ENCODE results near the gene SCGB2A2. TPM values are rescaled to one million over a fixed set of nuclear protein-coding genes. Genes with fewer than 3 reads are reported as not detected.

The SCGB2A2 gene
- total RNA-seq (not detected), total RNA-seq (0 to 0.04 (median 0) reads per million in 29 experiments)
- not detected for total RNA-seq (2013)

- DNase-seq (no peak), ATAC-seq (replicated peaks in 1 of 4) (no peak)
- no peaks in the 10 kb centered on the region for H3K9me3 Mint-ChIP-seq
- WGBS (ENCODE audit: insufficient coverage): 96% methylated on average over 5 of the region's 10 CpGs
- Histone ChIP-seq H3K36me3 (ENCODE audit: control insufficient read depth in 2 of 2, extremely low read depth in 1 of 2, insufficient read depth in 1 of 2, low read length in 1 of 2) (no peaks in the 10 kb centered on the region), H3K4me3 (ENCODE audit: control insufficient read depth in 1 of 2, extremely low read depth in 1 of 2, low read length in 1 of 2) (no peak within 1 kb of the TSS), H3K9me3 (no peaks in the 10 kb centered on the region), H3K4me1 (ENCODE audit: control insufficient read depth in 1 of 2, extremely low read depth in 1 of 2, insufficient read depth in 2 of 2, low read length in 2 of 2) (no peaks in the 10 kb centered on the region), H3K27ac (ENCODE audit: low read length) (no peak within 1 kb of the TSS), H3K27me3 (replicated peaks in 1 of 2; ENCODE audit: control insufficient read depth in 2 of 2, extremely low read depth in 1 of 2, insufficient read depth in 2 of 2, low read length in 1 of 2) (peaks cover 0 to 15% of the 10 kb centered on the region in 2 experiments)
- ChIA-PET POLR2A (no interaction called here), CTCF (no interaction called here)
- no peaks in the 10 kb centered on the region for H3K4me1 Mint-ChIP-seq
- peaks cover 20 to 28% of the 10 kb centered on the region in 2 donors for H3K27me3 Mint-ChIP-seq
- H3K36me3 Mint-ChIP-seq: no peaks in the 10 kb centered on the region
- H3K27ac Mint-ChIP-seq: no peak within 1 kb of the TSS
- no peak within 1 kb of the TSS for H3K4me3 Mint-ChIP-seq
Observed at GRCh38 chr11:62269654-62270278, at the start of gene SCGB2A2. SCGB2A2 (plus strand) TSS chr11:62270158; CDS start chr11:62270217, 59 bp downstream.

DNA sequence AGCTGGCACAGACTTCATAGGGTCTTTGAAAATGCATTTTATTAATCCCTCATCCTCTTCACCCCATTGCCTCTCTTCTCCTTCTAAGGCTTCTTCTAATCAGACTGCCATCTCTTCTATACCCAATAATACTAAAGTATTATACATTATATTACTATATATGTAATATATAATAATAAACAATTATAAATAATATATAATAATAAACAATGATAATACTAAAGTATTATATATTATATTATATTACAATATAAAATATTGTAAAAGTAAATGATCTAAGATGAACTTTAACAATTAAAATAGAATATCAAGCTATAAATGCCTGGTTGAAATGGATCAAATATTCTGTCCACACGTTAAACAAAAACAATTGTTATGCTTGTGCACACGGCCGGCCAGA lies 48.5 kb upstream of the SCGB2A2 start:
- no peaks in the 10 kb centered on the region for H3K36me3 ChIP-seq (ENCODE audit: control insufficient read depth in 2 of 2, extremely low read depth in 1 of 2, insufficient read depth in 1 of 2, low read length in 1 of 2)
- H3K27me3 Mint-ChIP-seq: peaks cover 8 to 15% of the 10 kb centered on the region in 2 donors
- no peaks in the 10 kb centered on the region for H3K4me1 ChIP-seq (ENCODE audit: control insufficient read depth in 1 of 2, extremely low read depth in 1 of 2, insufficient read depth in 2 of 2, low read length in 2 of 2)
- H3K4me3 Mint-ChIP-seq: no peak overlapping the region
- H3K4me3 ChIP-seq (ENCODE audit: control insufficient read depth in 1 of 2, extremely low read depth in 1 of 2, low read length in 1 of 2): no peak overlapping the region
- no peak overlapping the region for H3K27ac Mint-ChIP-seq
- WGBS (ENCODE audit: insufficient coverage): 100% methylated on average over 1 of the region's 3 CpGs
- peaks cover 23 to 35% (median 31%) of the 10 kb centered on the region in 3 donors for H3K9me3 Mint-ChIP-seq
- no peaks in the 10 kb centered on the region for H3K36me3 Mint-ChIP-seq
- CTCF ChIA-PET: no interaction called here
- H3K9me3 ChIP-seq: peaks cover 15% of the 10 kb centered on the region
- POLR2A ChIA-PET: no interaction called here
- peaks cover 0 to 2% of the 10 kb centered on the region in 2 experiments for H3K27me3 ChIP-seq (replicated peaks in 1 of 2; ENCODE audit: control insufficient read depth in 2 of 2, extremely low read depth in 1 of 2, insufficient read depth in 2 of 2, low read length in 1 of 2)
- DNase-seq (no peak), ATAC-seq (replicated peaks in 1 of 4) (no peak)
- no peaks in the 10 kb centered on the region for H3K4me1 Mint-ChIP-seq
- H3K27ac ChIP-seq (ENCODE audit: low read length): no peak overlapping the region

GRCh38 chr11:62223095-62223494 lies 46.9 kb upstream of the SCGB2A2 start:
- no peak for ATAC-seq (replicated peaks in 1 of 4)
- Mint-ChIP-seq H3K27me3 (peaks cover 0 to 4% of the 10 kb centered on the region in 2 donors), H3K36me3 (no peaks in the 10 kb centered on the region), H3K4me3 (no peak overlapping the region), H3K4me1 (no peaks in the 10 kb centered on the region), H3K27ac (no peak overlapping the region), H3K9me3 (peaks cover 23 to 35% (median 31%) of the 10 kb centered on the region in 3 donors)
- no peak overlapping the region for H3K27ac ChIP-seq (ENCODE audit: low read length)
- POLR2A ChIA-PET: no interaction called here
- peaks cover 15% of the 10 kb centered on the region for H3K9me3 ChIP-seq
- H3K36me3 ChIP-seq (ENCODE audit: control insufficient read depth in 2 of 2, extremely low read depth in 1 of 2, insufficient read depth in 1 of 2, low read length in 1 of 2): no peaks in the 10 kb centered on the region
- peaks cover 0 to 5% of the 10 kb centered on the region in 2 experiments for H3K27me3 ChIP-seq (replicated peaks in 1 of 2; ENCODE audit: control insufficient read depth in 2 of 2, extremely low read depth in 1 of 2, insufficient read depth in 2 of 2, low read length in 1 of 2)
- H3K4me3 ChIP-seq (ENCODE audit: control insufficient read depth in 1 of 2, extremely low read depth in 1 of 2, low read length in 1 of 2): no peak overlapping the region
- no peaks in the 10 kb centered on the region for H3K4me1 ChIP-seq (ENCODE audit: control insufficient read depth in 1 of 2, extremely low read depth in 1 of 2, insufficient read depth in 2 of 2, low read length in 2 of 2)
- DNase-seq: no peak
- CTCF ChIA-PET: no interaction called here

DNA sequence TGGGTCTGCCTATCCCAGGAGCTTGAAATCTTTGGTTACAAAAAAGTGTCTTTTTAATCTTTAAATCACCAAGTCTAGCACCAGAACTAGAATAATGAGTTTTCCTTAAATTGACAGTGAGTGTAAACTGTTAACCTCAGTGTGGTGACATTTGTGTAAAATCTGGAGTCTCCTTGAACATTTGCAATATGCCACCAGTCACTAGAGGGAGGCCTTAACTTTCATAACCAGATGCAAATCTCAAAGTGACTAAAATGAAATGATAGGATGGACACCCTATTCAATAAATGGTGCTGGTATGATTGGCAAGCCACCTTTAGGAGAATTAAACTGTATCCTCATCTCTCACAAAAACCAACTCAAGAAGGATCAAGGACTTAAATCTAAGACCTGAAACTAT lies 36.2 kb upstream of the SCGB2A2 start:
- Mint-ChIP-seq H3K27ac (no peak overlapping the region), H3K36me3 (no peaks in the 10 kb centered on the region), H3K4me3 (no peak overlapping the region), H3K27me3 (peaks cover 34 to 41% of the 10 kb centered on the region in 2 donors), H3K4me1 (no peaks in the 10 kb centered on the region), H3K9me3 (no peaks in the 10 kb centered on the region)
- ChIA-PET CTCF (interaction anchor here in 1 of 2 donors (1.3 kb wide), 1 partner anchor 15 kb away, joined by 4 read pairs; no protein-coding TSS in a partner anchor), POLR2A (no interaction called here)
- no peak for ATAC-seq (replicated peaks in 1 of 4)
- H3K27ac ChIP-seq (ENCODE audit: low read length): no peak overlapping the region
- H3K4me1 ChIP-seq (ENCODE audit: control insufficient read depth in 1 of 2, extremely low read depth in 1 of 2, insufficient read depth in 2 of 2, low read length in 2 of 2): no peaks in the 10 kb centered on the region
- no peak overlapping the region for H3K4me3 ChIP-seq (ENCODE audit: control insufficient read depth in 1 of 2, extremely low read depth in 1 of 2, low read length in 1 of 2)
- H3K36me3 ChIP-seq (ENCODE audit: control insufficient read depth in 2 of 2, extremely low read depth in 1 of 2, insufficient read depth in 1 of 2, low read length in 1 of 2): no peaks in the 10 kb centered on the region
- no peak for DNase-seq
- no peaks in the 10 kb centered on the region for H3K9me3 ChIP-seq
- peaks cover 0 to 11% of the 10 kb centered on the region in 2 experiments for H3K27me3 ChIP-seq (replicated peaks in 1 of 2; ENCODE audit: control insufficient read depth in 2 of 2, extremely low read depth in 1 of 2, insufficient read depth in 2 of 2, low read length in 1 of 2)

- ATAC-seq (replicated peaks in 1 of 4) (no peak), DNase-seq (no peak)
- no CpG with 5 or more reads among the region's 2 CpGs for WGBS (ENCODE audit: insufficient coverage)
- Histone ChIP-seq H3K9me3 (no peaks in the 10 kb centered on the region), H3K4me1 (ENCODE audit: control insufficient read depth in 1 of 2, extremely low read depth in 1 of 2, insufficient read depth in 2 of 2, low read length in 2 of 2) (no peaks in the 10 kb centered on the region), H3K27ac (ENCODE audit: low read length) (no peak overlapping the region), H3K4me3 (ENCODE audit: control insufficient read depth in 1 of 2, extremely low read depth in 1 of 2, low read length in 1 of 2) (no peak overlapping the region), H3K36me3 (ENCODE audit: control insufficient read depth in 2 of 2, extremely low read depth in 1 of 2, insufficient read depth in 1 of 2, low read length in 1 of 2) (no peaks in the 10 kb centered on the region), H3K27me3 (replicated peaks in 1 of 2; ENCODE audit: control insufficient read depth in 2 of 2, extremely low read depth in 1 of 2, insufficient read depth in 2 of 2, low read length in 1 of 2) (peaks cover 0 to 13% of the 10 kb centered on the region in 2 experiments)
- Mint-ChIP-seq H3K36me3 (no peaks in the 10 kb centered on the region), H3K4me1 (no peaks in the 10 kb centered on the region), H3K27me3 (peaks cover 41 to 48% of the 10 kb centered on the region in 2 donors), H3K4me3 (no peak overlapping the region), H3K27ac (no peak overlapping the region), H3K9me3 (no peaks in the 10 kb centered on the region)
- POLR2A ChIA-PET: interaction anchor here in 1 of 2 donors (0.8 kb wide), 1 partner anchor 705 kb away, joined by 3 read pairs; no protein-coding TSS in a partner anchor
- CTCF ChIA-PET: interaction anchor here in 1 of 2 donors (0.6 kb wide), 1 partner anchor 24 kb away, joined by 5 read pairs; no protein-coding TSS in a partner anchor
Observed at GRCh38 chr11:62236187-62236586, 33.8 kb upstream of the SCGB2A2 start.

GRCh38 chr11:62237499-62237898 lies 32.5 kb upstream of the SCGB2A2 start:
- H3K4me1 Mint-ChIP-seq: no peaks in the 10 kb centered on the region
- Histone ChIP-seq H3K9me3 (no peaks in the 10 kb centered on the region), H3K27ac (ENCODE audit: low read length) (no peak overlapping the region), H3K36me3 (ENCODE audit: control insufficient read depth in 2 of 2, extremely low read depth in 1 of 2, insufficient read depth in 1 of 2, low read length in 1 of 2) (no peaks in the 10 kb centered on the region), H3K4me3 (ENCODE audit: control insufficient read depth in 1 of 2, extremely low read depth in 1 of 2, low read length in 1 of 2) (no peak overlapping the region), H3K4me1 (ENCODE audit: control insufficient read depth in 1 of 2, extremely low read depth in 1 of 2, insufficient read depth in 2 of 2, low read length in 2 of 2) (no peaks in the 10 kb centered on the region), H3K27me3 (replicated peaks in 1 of 2; ENCODE audit: control insufficient read depth in 2 of 2, extremely low read depth in 1 of 2, insufficient read depth in 2 of 2, low read length in 1 of 2) (peaks cover 0 to 18% of the 10 kb centered on the region in 2 experiments)
- ChIA-PET POLR2A (no interaction called here), CTCF (no interaction called here)
- no peak overlapping the region for H3K4me3 Mint-ChIP-seq
- DNase-seq (no peak), ATAC-seq (replicated peaks in 1 of 4) (no peak)
- H3K9me3 Mint-ChIP-seq: no peaks in the 10 kb centered on the region
- H3K36me3 Mint-ChIP-seq: no peaks in the 10 kb centered on the region
- H3K27ac Mint-ChIP-seq: no peak overlapping the region
- H3K27me3 Mint-ChIP-seq: peaks cover 39 to 55% of the 10 kb centered on the region in 2 donors
- 50% methylated on average over 2 of the region's 4 CpGs for WGBS (ENCODE audit: insufficient coverage)
